Fibroblast of skin of scalp (primary cell): Measurements from ENCODE around the gene HSPG2.
A peak's percentile ranks its signal among the peaks of the same experiment; 100 is the strongest.
"Not testable (repeated sequence)": the region's sequence is repeated elsewhere in the genome, so short reads cannot be mapped to it uniquely, and the experiment has no call there.

Source experiments
- DNase-seq: peaks from one replicate; pipeline ENCODE4 v3.0.0-alpha.2; 2013

HSPG2 gene

DNA sequence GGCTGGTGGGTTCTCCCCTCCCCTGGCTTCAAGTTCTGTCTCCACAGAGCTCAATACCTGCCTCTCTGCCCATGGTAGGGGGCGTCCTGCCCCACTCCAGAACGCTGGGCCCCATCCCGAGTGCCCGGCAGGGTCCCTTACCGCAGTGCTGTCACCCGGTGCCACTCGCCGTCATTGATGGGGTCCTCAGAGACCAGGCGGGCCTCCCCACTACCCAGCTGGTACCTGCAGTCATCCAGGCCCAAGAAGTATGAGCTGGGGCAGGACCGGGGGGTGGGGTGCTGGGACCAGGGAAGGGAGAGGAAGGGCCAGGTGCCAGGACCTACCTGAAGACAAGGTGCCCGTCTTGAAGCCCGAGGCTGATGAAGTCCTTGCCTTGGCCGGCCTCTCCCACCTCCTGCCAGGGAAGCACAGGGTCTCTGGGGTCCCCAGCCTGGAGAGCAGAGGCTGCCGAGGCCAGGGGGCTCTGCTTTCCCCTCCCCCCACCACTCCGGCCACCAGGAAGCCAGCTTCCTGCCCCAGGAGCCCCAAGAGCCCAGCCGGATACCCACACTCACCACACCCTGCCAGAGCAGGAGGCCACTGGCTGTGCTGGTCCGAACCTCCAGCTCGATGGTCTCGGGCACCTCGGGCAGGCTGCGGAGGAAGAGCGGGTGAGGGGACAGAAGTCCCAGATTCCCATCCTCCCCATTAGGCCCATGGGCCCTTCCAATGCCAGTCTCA is 113.0 kb downstream of the HSPG2 start:
- no peak for DNase-seq

DNA sequence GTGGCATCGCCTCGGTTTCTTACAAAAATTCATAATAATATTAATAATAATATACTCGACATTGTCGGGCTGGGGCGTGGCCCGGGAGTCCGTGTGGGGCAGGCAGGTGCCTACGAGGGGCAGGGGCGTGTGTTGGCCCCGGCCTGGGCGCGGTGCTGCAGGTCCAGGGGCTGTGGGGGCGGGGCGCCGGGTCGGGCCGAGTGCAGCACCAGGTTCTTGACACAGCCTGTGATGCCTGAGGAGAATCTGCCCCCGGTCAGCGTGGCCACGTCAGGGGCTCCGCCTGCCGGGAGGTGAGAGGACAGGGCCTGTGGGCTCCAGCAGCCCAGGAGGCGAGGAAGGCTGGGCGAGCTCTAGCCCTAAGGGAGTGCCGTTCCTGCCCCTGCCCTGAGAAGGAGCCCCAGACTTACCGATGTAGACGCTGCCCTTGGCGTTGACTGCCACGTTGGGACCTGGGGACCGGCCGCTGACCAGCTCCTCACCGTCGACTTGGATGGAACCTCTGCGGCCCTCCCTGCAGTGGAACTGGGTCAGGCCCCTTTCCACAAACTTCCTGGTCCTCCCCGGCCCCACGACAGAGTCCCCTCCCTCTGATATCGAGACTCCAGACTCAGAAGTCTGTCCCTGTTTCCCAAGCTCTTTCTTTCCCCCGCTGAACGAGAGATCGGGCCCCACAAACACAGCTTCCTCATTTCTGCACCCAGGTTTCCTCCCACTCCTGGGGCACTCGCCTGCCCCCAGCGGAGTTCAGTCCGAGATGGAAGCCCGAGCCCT is 113.7 kb downstream of the HSPG2 start:
- no peak for DNase-seq

DNA sequence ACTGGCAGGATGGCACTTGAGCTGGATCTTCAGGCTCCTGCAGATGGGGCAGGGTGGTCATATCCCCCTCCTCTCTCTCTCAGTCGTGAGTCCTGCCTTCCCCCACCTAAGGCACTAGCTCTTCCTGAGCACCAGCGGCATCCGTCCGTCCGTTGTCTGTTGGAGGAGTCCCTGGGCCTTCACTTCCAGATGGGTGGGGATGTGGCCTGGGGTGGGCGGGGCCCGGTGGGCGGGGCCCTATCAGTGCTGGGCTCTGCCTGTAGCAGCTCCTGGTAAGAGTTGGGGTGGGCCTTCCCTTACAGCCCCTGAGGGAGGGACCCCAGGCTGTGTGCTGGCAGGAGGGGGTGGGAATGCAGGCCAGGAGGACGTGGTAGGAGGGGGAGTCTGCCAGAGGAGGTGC is 114.8 kb downstream of the HSPG2 start:
- no peak for DNase-seq

DNA sequence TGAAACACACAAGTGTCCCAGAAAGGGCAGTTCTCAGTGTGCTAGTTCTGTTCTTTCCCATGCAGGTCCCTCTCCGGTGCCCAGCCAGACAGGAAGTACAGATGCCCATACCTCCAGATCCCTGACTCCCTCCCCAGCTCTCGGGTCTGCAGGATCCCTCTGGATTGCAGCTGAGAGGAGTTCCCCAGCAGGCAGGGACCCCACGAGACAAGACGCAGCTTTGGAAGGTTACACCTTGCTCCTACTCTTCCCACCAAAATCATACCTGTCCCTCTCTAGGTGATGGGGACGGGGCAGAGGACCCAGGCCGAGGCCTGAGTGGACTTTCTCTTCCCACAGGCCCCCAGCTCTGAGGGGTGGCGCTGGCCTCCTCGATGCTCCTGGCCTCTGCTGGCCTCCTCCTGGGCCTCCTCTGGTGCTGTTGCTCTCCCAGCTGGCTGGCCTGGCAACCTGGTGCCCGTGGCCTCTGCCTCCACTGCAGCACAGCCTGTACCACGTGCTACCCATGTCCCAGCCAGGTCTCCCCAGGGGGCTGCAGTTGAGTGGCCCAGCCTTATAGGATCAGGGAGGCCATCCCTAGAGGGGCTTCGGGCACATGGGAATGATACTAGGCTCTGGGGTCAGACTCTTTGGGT is 115.6 kb downstream of the HSPG2 start:
- DNase-seq, result no peak

DNA sequence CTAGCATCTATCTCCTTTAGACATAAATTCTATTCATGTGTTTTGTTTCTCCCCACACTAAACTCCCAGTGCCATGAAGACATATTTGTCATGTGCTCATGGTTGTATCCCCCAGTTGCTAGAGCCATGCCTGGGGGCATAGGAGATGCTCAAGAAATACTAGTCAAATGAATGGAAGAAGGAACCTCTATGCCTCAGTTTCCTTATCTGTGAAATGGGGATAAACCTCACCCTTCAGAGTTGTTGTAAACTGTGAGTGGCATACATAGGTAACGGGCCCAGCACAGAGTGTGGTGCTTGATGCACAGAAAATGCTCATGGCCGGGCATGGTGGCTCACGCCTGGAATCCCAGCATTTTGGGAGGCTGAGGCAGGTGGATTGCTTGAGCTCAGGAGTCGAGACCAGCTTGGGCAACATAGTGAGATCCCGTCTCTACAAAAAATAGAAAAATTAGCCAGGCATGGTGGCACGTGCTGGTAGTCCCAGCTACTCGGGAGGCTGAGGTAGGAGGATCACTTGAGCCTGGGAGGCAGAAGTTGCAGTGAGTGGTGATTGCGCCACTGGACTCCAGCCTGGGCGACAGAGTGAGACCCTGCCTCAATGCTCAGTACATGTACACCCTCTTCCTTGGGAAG is 116.4 kb downstream of the HSPG2 start:
- no peak for DNase-seq

DNA sequence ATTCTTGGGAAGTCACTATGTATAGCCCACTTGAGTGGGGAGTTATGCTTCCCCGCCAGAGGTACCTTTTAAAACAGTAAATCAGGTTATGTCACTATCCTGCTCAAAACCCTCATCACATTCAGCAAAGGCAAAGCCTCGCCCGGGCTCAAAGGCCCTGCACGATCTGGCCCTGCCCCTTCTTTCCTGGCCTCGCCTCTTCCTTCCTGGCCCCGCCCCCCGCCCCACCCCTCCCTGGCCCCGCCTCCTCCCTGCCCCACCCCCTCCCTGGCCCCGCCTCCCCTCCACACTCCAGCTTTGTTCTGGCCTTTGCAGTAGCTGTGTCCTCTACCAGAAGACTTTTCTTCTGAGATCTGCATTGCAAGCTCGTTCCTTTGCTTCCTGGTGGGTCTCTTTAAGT is 118.5 kb downstream of the HSPG2 start:
- DNase-seq, result peak; percentile 44

DNA sequence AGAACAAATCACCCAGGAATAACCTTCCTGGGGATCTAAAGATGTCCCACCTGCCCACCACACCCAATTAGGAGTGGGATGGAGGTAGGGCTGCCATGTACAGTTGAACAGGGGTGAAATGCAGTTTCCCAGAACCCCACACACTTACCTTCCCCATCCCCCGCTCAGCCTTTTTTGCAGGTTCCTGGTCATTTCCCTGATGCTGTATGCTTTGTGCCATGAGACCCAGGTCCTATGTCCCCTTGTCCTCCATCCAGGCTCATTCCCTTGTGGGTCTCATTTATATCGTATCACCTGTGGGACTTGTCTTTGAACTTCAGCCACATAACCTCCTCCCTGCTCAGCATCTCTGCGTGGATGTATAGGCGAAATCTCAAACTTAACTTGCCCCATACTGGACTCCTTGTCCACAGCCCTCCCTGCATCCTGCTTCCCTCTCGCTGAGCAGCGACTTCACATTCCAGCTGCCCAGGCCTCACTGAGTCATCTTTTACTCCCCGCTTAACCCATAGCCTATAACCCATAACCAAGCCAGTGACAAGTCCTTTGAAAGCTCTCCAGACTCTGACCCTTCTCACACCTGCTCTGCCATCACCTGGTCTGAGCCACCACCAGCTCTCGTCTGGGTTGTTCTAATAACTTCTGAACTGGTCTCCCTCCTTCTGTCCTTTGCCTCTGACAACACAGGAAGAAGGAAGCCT is 120.4 kb downstream of the HSPG2 start:
- DNase-seq, result peak; percentile 62

DNA sequence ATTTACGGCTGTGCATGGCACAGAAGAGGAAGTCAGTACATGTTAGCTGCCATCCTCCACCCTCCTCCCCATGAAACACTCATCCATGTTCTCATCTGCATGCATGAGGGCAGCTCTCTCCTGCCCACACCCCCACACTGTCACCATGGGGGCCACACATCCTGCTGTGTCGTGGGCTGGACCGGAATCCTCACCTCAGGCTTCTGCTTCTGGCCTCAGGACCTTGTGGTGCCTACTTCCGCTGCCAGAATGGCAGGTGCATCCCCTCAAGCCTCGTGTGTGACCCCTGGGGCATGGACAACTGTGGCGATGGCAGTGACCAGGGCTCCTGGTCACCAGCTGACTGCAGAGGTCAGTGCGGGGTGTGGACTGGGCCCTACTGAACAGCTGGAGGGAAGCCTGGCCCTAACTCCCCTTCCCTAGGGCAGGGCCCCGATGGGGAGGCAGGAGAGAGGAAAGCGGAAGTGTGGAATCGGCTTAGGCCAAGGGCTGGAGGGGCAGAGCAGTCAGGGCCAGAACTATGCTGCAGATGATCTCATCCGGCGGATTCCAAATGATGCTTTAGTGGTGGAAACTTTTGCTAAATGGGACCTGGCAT is 121.3 kb downstream of the HSPG2 start:
- DNase-seq, result no peak

DNA sequence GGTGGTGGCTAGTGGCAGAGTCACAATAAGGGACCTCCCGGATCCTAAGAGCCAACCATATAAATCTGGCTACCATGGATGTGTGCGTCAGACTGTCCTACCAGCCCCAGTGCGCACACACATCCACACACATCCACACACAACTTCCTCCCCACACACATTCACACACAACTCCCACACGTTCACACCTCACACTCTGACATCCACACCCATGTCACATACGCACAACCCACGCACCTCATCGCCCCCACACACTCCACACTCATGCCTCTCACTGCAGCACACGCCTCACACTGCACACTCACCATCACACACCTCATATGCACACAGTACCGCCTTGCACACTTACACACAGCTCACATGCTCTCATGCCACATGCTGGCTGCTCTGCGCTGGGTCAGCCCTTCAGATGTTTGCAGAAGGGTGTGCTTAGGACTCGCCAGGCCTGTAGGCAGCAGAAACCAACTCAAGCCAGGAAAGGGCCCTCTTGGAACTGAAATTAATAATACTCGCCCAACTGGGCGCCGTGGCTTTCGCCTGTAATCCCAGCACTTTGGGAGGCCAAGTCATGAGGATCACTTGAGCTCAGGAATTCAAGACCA is 122.0 kb downstream of the HSPG2 start:
- DNase-seq, result no peak

DNA sequence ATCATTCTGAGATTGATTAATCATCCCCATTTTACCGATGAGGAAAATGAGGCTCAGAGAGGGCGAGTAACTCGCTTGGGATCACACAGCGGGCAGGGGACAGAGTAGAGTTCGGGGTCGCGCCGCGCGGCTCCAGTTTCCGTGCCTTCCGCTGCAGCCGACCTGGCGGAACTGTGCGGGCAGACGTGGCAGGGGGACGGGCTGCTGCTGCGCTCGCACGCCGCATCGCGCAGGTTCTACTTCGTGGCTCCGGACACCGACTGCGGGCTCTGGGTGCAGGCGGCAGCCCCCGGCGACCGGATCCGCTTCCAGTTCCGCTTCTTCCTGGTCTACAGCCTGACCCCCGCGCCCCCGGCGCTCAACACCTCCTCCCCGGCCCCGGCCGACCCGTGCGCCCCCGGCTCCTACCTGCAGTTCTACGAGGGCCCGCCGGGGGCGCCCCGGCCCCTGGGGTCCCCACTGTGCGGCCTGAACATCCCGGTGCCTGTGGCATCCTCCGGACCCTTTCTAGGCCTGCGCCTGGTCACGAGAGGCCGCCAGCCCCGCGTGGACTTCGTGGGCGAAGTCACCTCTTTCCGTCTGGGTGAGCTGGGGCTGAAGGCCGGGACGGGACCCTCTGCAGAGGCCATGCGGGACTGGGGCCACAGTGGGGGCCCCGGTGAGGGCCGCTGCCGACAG is 122.7 kb downstream of the HSPG2 start:
- no peak for DNase-seq

DNA sequence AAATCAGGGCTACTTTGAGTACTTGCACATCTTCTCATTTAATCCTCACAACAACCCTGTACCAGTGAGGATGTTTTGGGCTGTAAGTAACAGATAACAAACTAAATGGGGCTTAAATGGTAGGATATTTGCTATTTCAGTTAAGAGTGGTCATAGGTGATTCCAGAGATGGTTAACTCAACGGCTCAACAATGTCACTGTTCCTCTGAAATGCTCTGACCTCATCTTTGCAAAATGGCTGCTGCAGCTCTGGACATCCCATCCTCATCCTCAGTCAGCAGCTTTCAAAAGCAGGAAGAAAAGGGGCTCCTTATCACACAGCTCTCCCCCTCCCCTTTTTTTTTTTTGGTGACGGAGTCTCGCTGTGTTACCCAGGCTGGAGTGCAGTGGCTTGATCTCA is 123.6 kb downstream of the HSPG2 start:
- no peak for DNase-seq

DNA sequence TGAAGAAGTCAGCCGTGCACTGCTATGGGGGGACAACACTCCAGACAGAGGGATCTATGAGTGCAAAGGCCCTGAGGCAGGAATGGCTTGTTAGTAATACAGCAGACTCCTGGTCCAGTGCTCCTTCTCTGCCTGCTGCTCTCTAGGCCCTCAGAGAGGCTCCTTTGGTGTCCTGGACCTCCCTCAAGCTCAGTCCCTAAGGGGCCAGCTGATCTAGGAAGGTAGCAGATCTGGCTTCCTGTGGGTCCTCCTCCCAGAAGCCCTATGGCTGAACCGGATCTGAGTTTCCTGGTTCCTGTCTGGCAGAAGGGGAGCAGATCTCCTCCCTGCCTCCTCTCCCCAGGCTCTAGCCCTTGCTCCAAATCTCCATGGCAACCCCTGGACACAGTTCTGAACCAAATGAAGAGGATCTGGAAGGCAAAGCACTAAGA is 125.2 kb downstream of the HSPG2 start, which contains the start of gene LDLRAD2:
Gene LDLRAD2, plus strand, starts transcription at position 391 of the 431 bp plus-strand sequence. CDS start 187 bp downstream, outside the sequence.
- DNase-seq, result peak; percentile 31

DNA sequence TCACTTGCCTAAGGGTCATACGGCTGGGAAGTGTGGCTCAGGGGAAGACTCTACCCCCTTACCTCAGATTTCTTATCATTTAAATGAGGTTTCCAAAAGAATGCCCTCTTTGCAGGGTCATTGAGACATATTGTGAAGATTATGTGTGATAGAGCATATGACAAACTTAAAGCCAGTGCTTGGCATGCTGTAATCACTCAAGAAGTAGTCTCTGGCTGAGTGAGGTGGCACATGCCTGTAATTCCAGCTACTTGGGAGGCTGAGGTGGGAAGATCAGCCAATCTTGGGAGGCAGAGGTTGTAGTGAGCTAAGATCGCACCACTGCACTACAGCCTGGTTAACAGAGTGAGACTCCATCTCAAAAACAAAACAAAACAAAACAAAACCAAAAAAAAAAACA is 132.6 kb downstream of the HSPG2 start:
- DNase-seq, result no peak

DNA sequence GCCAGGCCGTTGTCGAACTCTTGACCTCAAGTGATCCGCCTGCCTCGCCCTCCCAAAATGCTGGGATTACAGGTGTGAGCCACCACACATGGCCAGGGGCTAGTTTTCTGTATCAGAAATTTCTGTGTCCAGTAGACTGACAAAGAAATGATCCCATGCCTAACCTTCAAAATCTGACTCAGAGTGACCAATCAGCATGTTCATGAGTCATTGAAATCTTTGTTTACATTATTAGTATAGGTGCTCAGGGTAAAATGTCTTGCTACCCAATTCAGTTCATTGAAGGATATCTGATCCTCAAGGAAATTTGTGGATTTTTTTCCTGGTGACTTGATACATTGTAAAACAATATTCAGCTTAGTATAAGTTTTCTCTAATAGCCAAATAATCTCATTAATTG is 136.0 kb downstream of the HSPG2 start:
- no peak for DNase-seq

DNA sequence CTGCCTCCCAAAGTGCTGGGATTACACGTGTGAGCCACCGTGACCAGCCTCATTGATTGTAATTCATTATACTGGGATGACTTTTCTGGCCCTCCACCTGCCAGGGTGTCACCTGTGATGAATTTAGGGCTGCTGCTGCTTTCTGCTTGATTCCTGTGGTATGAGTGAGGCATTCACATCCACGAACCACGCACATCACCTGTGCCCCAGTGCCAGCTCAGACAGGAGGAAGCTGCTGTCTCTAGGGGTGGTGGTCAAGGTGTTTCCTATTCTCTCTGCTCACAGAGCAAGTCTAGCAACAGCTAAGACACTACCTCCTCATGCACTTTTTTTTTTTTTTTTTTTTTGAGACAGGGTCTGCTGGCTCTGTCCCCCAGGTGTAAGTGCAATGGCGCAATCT is 137.4 kb downstream of the HSPG2 start:
- DNase-seq, result no peak

DNA sequence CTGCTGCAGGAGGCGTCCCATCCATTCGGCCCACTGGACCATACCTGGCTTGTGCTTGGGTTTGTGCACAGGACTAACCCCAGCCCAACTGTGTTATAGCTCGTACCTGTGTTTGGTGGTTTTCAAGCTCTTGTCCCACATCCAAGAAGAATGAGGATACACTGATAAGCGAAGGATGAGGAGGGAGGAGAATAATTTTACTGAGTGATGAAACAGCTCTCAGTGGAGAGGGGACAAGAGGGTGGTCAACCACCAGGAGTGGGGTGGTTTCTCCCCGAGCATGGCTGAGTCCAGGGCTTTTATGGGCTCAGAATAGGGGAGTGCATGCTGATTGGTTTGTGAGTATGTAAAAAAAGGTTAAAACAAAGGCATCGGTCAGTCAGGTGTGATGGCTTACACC is 142.0 kb downstream of the HSPG2 start:
- DNase-seq, result no peak

DNA sequence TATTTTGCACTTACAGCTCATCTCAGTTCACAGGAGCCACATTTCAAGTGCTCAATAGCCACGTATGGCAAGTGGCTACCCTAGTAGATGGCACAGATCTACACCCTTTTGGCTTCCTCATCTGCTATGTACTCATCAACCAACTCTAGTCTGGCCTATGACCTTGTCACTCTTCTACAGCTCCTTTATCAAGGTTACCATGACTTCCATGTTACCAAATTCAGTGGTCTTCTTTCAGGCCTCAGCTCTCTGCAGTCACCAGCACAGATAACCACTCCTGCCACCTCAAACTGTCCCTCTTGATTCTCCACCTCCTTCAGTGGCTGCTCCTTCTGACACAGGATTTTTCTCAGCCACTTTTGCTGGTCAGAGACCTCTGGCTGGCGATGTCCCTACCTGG is 142.5 kb downstream of the HSPG2 start:
- DNase-seq, result no peak

DNA sequence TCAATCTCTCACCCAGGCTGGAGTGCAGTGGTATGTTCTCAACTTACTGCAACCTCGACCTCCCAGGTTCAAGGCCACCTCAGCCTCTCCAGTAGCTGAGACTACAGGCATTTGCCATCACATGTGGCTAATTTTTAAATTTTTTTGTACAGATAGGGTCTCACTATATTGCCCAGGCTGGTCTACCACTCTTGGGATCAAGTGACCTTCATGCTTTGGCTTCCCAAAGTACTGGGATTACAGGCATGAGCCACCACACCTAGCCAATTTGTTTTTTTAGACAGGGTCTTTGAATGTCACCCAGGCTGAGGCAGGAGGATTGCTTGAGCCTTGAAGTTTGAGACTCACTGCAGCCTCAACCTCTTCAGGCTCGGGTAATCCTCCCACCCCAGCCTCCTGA is 144.0 kb downstream of the HSPG2 start:
- no peak for DNase-seq

DNA sequence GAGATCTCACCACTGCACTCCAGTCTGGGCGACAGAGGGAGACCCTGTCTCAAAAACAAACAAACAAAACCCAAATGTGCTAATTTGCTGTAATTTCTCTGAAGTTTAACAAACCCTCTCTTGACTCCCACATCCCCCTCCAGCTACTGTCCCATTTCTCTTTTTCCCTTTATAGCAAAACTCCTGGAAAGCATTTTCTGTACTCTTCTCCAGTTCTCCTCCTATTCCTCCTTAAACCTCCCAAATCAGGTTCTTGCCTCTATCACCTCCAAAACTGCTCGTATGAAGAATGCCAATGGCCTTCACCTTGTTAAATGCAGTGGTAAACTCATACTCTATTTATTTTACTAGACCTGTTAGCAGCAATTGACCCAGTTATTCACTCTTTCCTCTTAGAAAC is 150.5 kb downstream of the HSPG2 start:
- no peak for DNase-seq

DNA sequence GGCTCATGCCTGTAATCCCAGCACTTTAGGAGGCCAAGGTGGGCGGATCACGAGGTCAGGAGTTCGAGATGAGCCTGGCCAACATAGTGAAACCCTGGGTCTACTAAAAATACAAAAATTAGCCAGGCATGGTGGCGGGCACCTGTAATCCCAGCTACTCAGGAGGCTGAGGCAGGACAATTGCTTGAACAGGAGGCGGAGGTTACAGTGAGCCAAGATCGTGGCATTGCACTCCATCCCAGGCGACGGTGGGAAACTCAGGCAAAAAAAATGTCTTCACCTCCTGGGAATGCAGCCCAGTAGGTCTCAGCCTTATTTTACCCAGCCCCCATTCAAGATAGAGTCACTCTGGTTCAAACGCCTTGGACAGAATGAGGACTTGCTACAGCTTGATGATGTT is 151.3 kb downstream of the HSPG2 start:
- DNase-seq, result not testable (repeated sequence)
